GM19351 (cell line): Measurements from ENCODE around the gene GATA5.
A peak's percentile ranks its signal among the peaks of the same experiment; 100 is the strongest.
"Not testable (repeated sequence)": the region's sequence is repeated elsewhere in the genome, so short reads cannot be mapped to it uniquely, and the experiment has no call there.

Experiments used
- ATAC-seq: cut with Tn5 transposase; IDR thresholded peaks from one replicate; pipeline ENCODE4 v1.9.1; 2021; ENCODE audit warnings: mild to moderate bottlenecking, moderate library complexity; ENCODE audit not compliant: unreplicated experiment

The GATA5 gene

GRCh38 chr20:62505337-62506045 lies 29.7 kb upstream of the GATA5 start:
- ATAC-seq: no peak

- no peak for ATAC-seq
Measured at GRCh38 chr20:62504323-62504722, 28.5 kb upstream of the GATA5 start.

GRCh38 chr20:62503401-62504178 lies 27.8 kb upstream of the GATA5 start:
- no peak for ATAC-seq

DNA sequence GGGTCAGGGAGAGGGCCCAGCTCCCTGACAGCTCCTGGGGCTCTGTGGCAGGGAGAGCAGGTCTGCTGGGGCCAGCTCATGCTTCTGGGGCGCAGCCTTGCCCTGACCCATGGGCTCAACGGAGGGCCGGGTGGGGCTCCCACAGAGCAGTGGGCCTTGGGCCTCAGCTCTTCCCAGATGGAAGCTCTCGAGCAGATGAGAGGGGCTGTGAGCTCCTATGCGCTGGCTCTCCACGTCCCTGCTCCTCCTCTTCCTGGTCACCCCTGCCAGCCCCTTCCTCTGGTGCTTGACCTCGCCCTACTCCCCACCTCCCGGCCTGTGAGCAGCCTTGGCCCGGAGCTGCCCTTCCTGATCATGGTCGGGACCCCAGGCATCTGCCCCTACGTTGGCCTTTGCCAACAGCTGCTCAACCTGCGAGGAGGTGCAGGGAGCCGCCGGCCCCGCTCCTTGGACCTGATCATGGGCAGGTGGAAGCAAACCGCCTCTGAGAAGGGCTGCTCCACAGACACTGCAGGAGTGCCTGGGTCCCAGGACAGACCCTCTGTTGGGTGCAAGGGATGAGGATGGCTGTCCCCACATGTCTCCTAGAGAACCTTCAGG lies 26.8 kb upstream of the GATA5 start:
- ATAC-seq: no peak

- peak; percentile 76 for ATAC-seq
Measured at GRCh38 chr20:62501801-62502495, 26.2 kb upstream of the GATA5 start.

GRCh38 chr20:62500237-62500864 lies 24.6 kb upstream of the GATA5 start:
- ATAC-seq: no peak

- no peak for ATAC-seq
Measured at GRCh38 chr20:62499758-62500236, 24.0 kb upstream of the GATA5 start.

DNA sequence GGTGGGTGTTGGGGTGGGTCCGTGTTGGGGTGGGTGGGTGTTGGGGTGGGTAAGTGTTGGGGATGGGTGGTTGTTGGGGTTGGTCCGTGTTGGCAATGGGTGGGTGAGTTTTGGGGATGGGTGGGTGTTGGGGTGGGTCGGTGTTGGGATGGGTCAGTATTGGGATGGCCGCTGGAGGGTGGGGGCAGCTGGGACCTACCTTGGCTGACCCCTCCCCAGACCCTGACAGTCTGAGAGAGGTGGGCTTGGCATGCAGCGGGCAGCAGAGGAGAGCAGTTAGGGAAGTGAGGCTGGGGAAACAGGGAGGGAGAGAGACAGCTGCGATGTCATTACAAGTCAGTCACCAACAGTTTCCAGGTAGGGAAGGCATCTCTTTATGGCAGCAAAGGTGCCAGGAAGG lies 23.1 kb upstream of the GATA5 start:
- ATAC-seq: no peak

DNA sequence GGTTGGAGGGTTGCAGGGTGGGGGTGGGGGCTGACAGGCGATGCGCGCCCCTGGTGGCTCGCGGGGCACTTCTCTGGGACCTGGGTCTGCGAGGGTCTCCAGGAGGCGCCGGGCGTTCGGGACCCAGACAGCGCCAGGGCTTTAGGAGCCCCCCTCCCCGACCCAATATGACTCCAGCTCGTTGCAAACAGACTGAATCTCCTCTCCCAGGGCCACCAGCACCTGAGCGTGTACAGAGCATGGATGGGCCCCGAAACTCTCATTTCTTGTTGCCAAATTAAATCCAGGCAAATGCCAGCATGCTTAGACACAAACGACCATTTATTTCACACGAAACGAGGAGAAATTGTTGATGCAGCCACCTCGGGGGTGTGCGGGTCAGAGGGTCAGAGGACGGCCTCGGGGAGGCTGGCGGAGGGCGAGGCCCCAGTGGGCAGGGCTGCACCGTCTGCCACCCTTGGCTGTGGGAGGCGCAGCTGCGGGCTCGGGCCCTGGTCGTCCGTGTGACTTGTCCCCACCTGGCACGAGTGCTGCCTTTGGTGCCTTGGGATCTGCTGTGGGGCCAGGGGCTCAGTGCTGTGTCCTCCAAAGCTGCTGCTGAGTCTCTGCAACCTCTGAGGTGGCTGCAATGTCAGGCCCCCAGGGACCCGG lies 20.9 kb upstream of the GATA5 start:
- no peak for ATAC-seq

GRCh38 chr20:62495749-62496567 lies 20.2 kb upstream of the GATA5 start:
- ATAC-seq: no peak

- ATAC-seq: no peak
Measured at GRCh38 chr20:62494980-62495748, 19.4 kb upstream of the GATA5 start.

DNA sequence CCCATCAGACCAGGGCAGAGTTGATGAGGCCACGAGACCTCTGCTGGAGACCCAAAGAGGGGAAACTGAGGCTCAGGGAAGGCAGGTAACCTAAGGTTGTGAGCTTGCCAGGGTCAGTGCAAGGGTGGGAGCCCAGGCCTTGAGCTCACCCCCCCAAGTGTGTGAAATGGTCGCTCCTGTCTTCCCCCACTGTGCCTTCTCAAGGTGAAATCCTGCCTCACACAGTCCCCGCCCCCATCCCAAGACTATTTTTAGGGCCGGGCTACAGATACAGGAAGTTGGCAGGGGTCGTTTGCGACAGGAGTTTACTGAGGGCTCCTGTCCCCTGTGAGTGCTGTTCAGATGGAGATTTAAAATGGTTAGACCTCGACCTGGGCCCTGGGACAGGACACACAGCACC lies 18.7 kb upstream of the GATA5 start:
- ATAC-seq: no peak

GRCh38 chr20:62493886-62494285 lies 18.1 kb upstream of the GATA5 start:
- no peak for ATAC-seq

DNA sequence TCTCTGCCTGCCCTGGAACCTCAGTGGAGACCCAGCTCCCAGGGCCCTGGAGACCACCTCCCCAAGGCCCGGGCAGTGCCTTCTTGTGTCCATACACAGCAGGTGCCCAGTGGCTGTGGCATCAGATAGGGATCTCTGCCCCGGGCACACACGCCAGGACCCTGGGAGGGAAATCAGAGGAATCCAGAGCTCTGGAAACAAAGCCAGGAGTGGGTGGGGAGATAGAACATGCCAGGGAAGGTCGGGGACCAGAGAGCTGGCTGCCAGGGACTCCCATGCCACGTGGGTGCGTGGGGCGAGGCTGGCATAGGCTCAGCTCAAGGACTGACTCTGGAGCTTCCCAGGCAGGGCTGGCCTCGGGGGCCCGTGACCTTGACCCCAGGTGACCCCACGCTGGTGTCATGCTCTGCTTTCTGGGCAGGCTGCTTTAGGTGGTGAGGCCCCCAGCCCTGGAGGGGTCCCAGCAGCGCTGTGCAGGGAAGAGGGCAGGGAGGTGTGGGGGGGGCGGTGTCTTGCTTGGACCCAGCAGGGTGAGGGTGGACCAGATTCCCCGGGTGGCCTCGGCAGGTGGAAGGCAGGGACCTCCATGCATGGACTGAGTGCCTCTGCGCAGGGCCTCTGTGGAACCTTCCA lies 17.6 kb upstream of the GATA5 start:
- ATAC-seq: no peak

GRCh38 chr20:62492711-62493110 lies 16.9 kb upstream of the GATA5 start:
- no peak for ATAC-seq

DNA sequence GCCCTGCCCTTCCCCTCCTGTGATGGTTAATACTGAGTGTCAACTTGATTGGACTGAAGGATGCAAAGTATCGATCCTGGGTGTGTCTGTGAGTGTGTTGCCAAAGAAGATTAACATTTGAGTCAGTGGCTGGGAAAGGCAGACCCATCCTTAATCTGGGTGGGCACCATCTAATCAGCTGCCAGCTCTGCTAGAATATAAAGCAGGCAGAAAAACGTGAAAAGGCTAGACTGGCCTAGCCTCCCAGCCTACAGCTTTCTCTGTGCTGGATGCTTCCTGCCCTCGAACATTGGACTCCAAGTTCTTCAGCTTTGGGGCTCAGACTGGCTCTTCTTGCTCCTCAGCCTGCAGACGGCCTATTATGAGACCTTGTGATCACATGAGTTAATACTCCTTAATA lies 15.0 kb upstream of the GATA5 start:
- not testable (repeated sequence) for ATAC-seq

DNA sequence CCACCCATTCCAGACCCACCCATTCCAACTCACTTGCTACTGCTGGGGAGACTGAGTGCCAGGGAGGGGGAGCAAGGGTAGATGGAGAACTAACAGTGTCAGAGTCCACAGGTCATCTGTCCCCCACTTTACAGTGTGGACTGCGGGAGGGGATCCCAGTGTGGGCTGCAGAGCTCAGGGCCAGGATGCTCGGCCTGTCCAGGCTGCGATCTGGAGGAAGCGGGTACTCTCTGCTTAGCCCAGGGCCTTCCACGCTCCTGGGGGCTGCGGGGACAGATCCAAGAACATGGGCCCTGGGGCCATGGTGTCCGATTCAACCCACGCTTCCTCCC lies 14.1 kb upstream of the GATA5 start:
- no peak for ATAC-seq

- ATAC-seq: no peak
Measured at GRCh38 chr20:62489186-62489931, 13.6 kb upstream of the GATA5 start.
